HG03025 (cell line): ENCODE results near the gene CLEC2L.

Source experiments
- ATAC-seq: cut with Tn5 transposase; IDR thresholded peaks from one replicate; pipeline ENCODE4 v1.9.1; 2021; ENCODE audit warnings: mild to moderate bottlenecking, moderate library complexity; ENCODE audit not compliant: unreplicated experiment, low FRiP score

Gene CLEC2L

DNA sequence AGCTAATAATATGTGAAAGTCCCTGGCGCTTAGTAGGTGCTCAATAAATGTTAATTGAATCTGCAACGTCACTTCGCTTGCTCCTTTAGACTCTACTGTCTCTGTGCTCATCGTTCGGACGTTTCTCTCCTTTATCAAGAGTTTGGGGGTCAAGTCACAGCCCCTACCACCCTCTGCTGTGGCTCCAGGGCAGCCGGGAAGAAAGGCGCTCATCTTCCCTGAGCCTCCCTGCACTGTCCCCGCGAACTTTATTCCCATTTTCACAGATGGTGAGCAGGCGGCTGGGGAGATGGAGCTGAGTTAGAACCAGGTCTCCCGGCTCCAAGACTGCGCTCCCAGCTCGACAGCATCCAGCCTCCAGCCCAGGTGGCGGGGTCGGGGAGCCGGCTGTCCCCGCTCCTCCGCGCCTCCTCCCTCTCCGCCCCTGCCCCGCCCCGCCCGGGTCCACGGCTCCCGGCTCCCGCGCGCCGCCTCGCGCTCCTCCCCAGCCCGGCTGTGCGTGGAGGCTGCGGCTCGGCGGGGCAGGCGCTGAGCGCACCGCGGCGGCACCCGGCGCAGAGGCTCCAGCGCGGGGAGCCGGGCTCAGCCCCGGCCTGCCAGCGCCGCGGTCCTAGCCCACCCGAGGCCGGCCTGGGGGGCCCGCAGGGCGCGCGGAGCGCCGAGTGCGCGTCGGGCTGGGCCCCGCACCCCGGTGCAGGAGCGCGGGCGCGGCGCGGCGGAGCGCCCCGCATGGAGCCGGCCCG lies at the start of gene CLEC2L:
TSS of gene CLEC2L (plus strand) at position 487 of the 743 bp plus-strand sequence. CDS start at position 730, 243 bp downstream.
- no peak for ATAC-seq

GRCh38 chr7:139476139-139476538 lies 47.3 kb upstream of the CLEC2L start:
- ATAC-seq = no peak

GRCh38 chr7:139476891-139477290 lies 46.6 kb upstream of the CLEC2L start:
- ATAC-seq = no peak

GRCh38 chr7:139479620-139480019 lies 43.9 kb upstream of the CLEC2L start:
- no peak for ATAC-seq

DNA sequence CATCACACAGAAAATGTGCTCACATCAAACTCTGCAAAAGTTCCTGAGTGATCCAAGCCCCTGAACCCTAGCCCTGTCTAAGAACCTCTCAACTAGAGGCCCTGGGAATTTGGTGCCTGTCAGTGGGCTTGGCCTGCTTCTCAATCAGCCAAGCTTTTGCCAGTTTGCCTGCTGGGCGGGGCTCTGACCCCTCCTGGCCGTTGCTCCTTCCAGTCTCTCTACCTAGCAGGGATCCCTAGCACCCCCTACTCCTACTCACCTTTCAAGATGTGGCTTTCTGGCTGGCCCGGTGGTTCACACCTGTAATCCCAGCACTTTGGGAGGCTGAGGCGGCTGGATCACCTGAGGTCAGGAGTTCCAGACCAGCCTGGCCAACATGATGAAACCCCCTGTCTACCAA lies 42.1 kb upstream of the CLEC2L start:
- no peak for ATAC-seq

DNA sequence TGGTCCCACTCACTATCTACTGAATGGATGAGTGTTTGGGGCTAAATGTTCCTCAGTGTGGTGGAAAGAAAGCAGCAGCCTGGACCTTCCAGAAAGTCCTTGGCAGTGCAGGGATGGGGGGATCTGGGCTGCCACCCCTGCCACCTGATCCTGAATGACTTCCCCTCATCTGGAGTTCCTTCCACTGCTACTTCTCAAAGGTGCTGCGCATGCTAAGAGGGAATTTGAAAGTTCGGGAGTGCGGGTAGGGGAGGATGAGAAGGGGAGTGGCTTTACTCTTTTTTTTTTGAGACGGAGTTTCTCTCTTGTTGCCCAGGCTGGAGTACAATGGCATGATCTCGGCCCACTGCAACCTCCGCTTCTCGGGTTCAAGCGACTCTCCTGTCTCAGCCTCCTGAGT lies 41.4 kb upstream of the CLEC2L start:
- ATAC-seq = no peak

- ATAC-seq = peak; percentile 16
Observed at GRCh38 chr7:139482662-139483466, 40.6 kb upstream of the CLEC2L start.

GRCh38 chr7:139487366-139488080 lies 36.0 kb upstream of the CLEC2L start:
- no peak for ATAC-seq

GRCh38 chr7:139488810-139489209 lies 34.7 kb upstream of the CLEC2L start:
- ATAC-seq = no peak

GRCh38 chr7:139490130-139490529 lies 33.4 kb upstream of the CLEC2L start:
- ATAC-seq = no peak

- ATAC-seq = no peak
Observed at GRCh38 chr7:139492293-139492692, 31.2 kb upstream of the CLEC2L start.

GRCh38 chr7:139494835-139495579 lies 28.5 kb upstream of the CLEC2L start:
- peak; percentile 66 for ATAC-seq

- no peak for ATAC-seq
Observed at GRCh38 chr7:139495580-139496125, 27.8 kb upstream of the CLEC2L start.

- no peak for ATAC-seq
Observed at GRCh38 chr7:139496528-139496927, 27.0 kb upstream of the CLEC2L start.

- ATAC-seq = no peak
Observed at GRCh38 chr7:139500770-139501138, 22.7 kb upstream of the CLEC2L start.

- ATAC-seq = no peak
Observed at GRCh38 chr7:139502226-139502625, 21.3 kb upstream of the CLEC2L start.

- no peak for ATAC-seq
Observed at GRCh38 chr7:139505563-139505962, 17.9 kb upstream of the CLEC2L start.

DNA sequence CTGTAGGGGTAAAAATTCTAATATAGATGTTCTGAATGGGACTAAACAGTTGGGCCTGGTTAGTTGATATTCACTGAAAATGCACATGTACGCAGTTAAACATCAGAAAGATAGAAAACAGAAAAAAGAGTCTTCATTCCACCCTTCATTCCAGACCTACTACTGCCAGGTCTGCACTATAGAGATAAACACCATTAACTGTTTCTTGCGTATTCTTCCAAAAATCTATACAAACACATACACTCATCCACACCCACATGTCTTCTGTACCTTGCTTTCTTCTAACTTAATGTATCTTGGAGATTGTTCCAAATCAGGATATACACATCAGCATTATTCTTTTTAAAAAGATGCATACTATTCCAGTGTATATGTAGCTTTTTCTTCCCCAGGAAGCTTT lies 13.9 kb upstream of the CLEC2L start:
- no peak for ATAC-seq

- ATAC-seq = no peak
Observed at GRCh38 chr7:139511315-139511714, 12.2 kb upstream of the CLEC2L start.

DNA sequence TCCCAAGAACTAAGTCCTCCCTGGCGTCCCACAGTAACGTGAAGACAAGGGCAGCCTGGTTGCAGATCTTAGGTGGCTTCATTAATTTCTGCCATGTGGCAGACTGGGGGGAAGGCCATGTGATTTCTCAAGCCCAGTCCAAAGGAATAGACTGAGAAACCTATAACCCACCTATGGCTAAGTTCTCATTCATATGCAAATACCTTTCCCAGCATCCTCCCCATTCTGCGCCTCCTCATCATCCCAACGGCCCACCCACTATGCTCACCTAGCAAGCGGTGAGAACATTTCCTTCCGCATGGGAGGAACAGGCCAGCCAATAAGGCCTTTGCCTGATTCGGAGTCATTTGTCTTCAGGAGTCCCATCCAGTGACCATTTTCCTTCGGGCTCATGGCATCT lies 8.2 kb upstream of the CLEC2L start:
- ATAC-seq = no peak
